GM13976 (cell line): ENCODE measurements around the gene LTN1.

ENCODE experiments used
- DNase-seq: peaks from one replicate; pipeline ENCODE4 v3.0.0; 2012; ENCODE audit warnings: low spot score
- CTCF ChIP-seq: IDR thresholded peaks from 2 replicates; pipeline ENCODE4 v1.5.1; 2012; ENCODE audit warnings: borderline replicate concordance, mild to moderate bottlenecking; ENCODE audit not compliant: insufficient read depth; ENCODE audit errors: extremely low read depth, missing control alignments, control extremely low read depth
- in situ Hi-C: fragments of 300-500 bp; cut with MboI; formaldehyde crosslinking; loops from one replicate; pipeline ENCODE4 v1.12.0; 2022; ENCODE audit warnings: low sequenced_read_pairs, mixed read lengths, inconsistent platforms; ENCODE audit not compliant: unreplicated experiment

The LTN1 gene

GRCh38 chr21:28982637-28983036 is 10.0 kb downstream of the LTN1 start:
- in situ Hi-C loops = no loop called here
- DNase-seq = no peak
- no peak for TF ChIP-seq CTCF

- in situ Hi-C loops = no loop called here
- TF ChIP-seq CTCF = no peak
- DNase-seq = no peak
Measured at GRCh38 chr21:28979092-28979491, 13.6 kb downstream of the LTN1 start.

GRCh38 chr21:28975397-28975796 is 17.3 kb downstream of the LTN1 start:
- in situ Hi-C loops = no loop called here
- no peak for DNase-seq
- TF ChIP-seq CTCF = no peak

- in situ Hi-C loops = no loop called here
- DNase-seq = no peak
- no peak for TF ChIP-seq CTCF
Measured at GRCh38 chr21:28974531-28975227, 18.0 kb downstream of the LTN1 start.

GRCh38 chr21:28972398-28972797 is 20.3 kb downstream of the LTN1 start:
- TF ChIP-seq CTCF = no peak
- in situ Hi-C loops = no loop called here

DNA sequence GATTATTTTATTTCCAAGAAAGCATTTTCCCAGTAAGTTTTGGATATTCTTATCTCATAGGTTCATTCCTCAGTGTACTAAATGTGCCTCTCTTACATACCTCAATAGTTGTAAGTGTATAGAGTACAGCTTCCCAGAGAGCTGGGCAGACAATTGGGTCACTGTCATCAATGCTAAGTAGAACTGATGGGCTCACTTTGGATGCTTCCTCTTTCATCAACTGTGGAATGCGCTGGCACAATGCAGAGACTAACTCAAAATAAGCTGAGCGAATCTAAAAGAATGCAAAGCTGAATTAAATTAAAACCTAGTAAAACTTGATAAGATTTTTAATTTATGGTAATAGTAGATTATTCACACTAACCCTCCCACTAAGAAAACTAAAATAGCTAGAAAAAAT is 21.5 kb downstream of the LTN1 start:
- no peak for DNase-seq
- in situ Hi-C loops = no loop called here
- no peak for TF ChIP-seq CTCF

More at GRCh38 chr21:28972398-28972797, 20.3 kb downstream of the LTN1 start:
- DNase-seq = no peak

DNA sequence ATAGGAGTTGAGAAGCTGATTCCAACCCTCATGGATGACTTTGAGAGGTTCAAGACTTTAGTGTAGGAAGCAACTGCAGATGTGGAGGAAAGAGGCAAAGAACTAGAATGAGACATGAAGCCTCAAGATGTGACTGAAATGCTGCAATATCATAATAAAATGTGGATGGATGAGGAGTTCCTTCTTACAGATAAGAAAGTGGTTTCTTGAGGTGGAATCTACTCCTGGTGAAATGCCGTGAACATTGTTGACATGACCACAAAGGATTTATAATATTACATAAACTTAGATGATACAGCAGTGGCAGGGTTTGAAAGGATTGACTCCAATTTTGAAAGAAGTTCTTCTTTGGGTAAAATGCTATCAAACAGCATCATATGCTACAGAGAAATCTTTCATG is 28.8 kb downstream of the LTN1 start:
- in situ Hi-C loops = no loop called here
- no peak for TF ChIP-seq CTCF
- no peak for DNase-seq
